ENCODE data around the gene ATAD2B.
"Not testable (repeated sequence)": the region's sequence is repeated elsewhere in the genome, so short reads cannot be mapped to it uniquely, and the experiment has no call there.

ATAD2B gene

GRCh38 chr2:23745068-23745725 lies 181.7 kb downstream of the ATAD2B start:
- Histone ChIP-seq H3K4me1 (ENCODE audit: insufficient read depth, poor library complexity, severe bottlenecking) (no peaks in the 10 kb centered on the region), H3K9me3 (ENCODE audit: severe bottlenecking) (peaks cover 2% of the 10 kb centered on the region), H3K27me3 (ENCODE audit: insufficient read depth, poor library complexity, severe bottlenecking) (no peaks in the 10 kb centered on the region), H3K36me3 (ENCODE audit: low read depth) (no peaks in the 10 kb centered on the region), H3K4me3 (ENCODE audit: severe bottlenecking) (no peak overlapping the region), H3K27ac (ENCODE audit: poor library complexity, severe bottlenecking) (no peak overlapping the region)
- no peak for ATAC-seq (ENCODE audit: low read depth)
- no peak for TF ChIP-seq CTCF (IDR thresholded peaks at IDR 0.05; ENCODE audit: poor library complexity, severe bottlenecking)
- DNase-seq (ENCODE audit: low spot score) = no peak

GRCh38 chr2:23736783-23737182 lies 190.1 kb downstream of the ATAD2B start:
- not testable (repeated sequence) for H3K36me3 ChIP-seq (ENCODE audit: low read depth); H3K4me1 ChIP-seq (ENCODE audit: insufficient read depth, poor library complexity, severe bottlenecking)

GRCh38 chr2:23734416-23734815 lies 192.5 kb downstream of the ATAD2B start:
- H3K27ac ChIP-seq (ENCODE audit: poor library complexity, severe bottlenecking) = no peak overlapping the region
- H3K4me3 ChIP-seq (ENCODE audit: severe bottlenecking) = no peak overlapping the region
- ATAC-seq (ENCODE audit: low read depth) (no peak), DNase-seq (ENCODE audit: low spot score) (no peak)
- no peak for TF ChIP-seq CTCF (IDR thresholded peaks at IDR 0.05; ENCODE audit: poor library complexity, severe bottlenecking)
- H3K36me3 ChIP-seq (ENCODE audit: low read depth) = no peaks in the 10 kb centered on the region
- no peaks in the 10 kb centered on the region for H3K27me3 ChIP-seq (ENCODE audit: insufficient read depth, poor library complexity, severe bottlenecking)
- H3K9me3 ChIP-seq (ENCODE audit: severe bottlenecking) = no peaks in the 10 kb centered on the region
- H3K4me1 ChIP-seq (ENCODE audit: insufficient read depth, poor library complexity, severe bottlenecking) = no peaks in the 10 kb centered on the region

More at GRCh38 chr2:23736783-23737182, 190.1 kb downstream of the ATAD2B start:
- not testable (repeated sequence) for DNase-seq (ENCODE audit: low spot score); H3K4me3 ChIP-seq (ENCODE audit: severe bottlenecking); H3K27ac ChIP-seq (ENCODE audit: poor library complexity, severe bottlenecking); H3K9me3 ChIP-seq (ENCODE audit: severe bottlenecking); H3K27me3 ChIP-seq (ENCODE audit: insufficient read depth, poor library complexity, severe bottlenecking); ATAC-seq (ENCODE audit: low read depth)

GRCh38 chr2:23723029-23723428 lies 203.9 kb downstream of the ATAD2B start:
- not testable (repeated sequence) for H3K27ac ChIP-seq (ENCODE audit: poor library complexity, severe bottlenecking); H3K9me3 ChIP-seq (ENCODE audit: severe bottlenecking); DNase-seq (ENCODE audit: low spot score); H3K36me3 ChIP-seq (ENCODE audit: low read depth); H3K4me1 ChIP-seq (ENCODE audit: insufficient read depth, poor library complexity, severe bottlenecking); H3K27me3 ChIP-seq (ENCODE audit: insufficient read depth, poor library complexity, severe bottlenecking); H3K4me3 ChIP-seq (ENCODE audit: severe bottlenecking); ATAC-seq (ENCODE audit: low read depth)

- Histone ChIP-seq H3K9me3 (ENCODE audit: severe bottlenecking) (no peaks in the 10 kb centered on the region), H3K4me3 (ENCODE audit: severe bottlenecking) (no peak overlapping the region), H3K27me3 (ENCODE audit: insufficient read depth, poor library complexity, severe bottlenecking) (no peaks in the 10 kb centered on the region), H3K36me3 (ENCODE audit: low read depth) (no peaks in the 10 kb centered on the region), H3K4me1 (ENCODE audit: insufficient read depth, poor library complexity, severe bottlenecking) (no peaks in the 10 kb centered on the region), H3K27ac (ENCODE audit: poor library complexity, severe bottlenecking) (no peak overlapping the region)
- ATAC-seq (ENCODE audit: low read depth) (no peak), DNase-seq (ENCODE audit: low spot score) (no peak)
- TF ChIP-seq CTCF (IDR thresholded peaks at IDR 0.05; ENCODE audit: poor library complexity, severe bottlenecking) = no peak
Measured at GRCh38 chr2:23722255-23722654, 204.7 kb downstream of the ATAD2B start.

- ATAC-seq (ENCODE audit: low read depth) = no peak
- Histone ChIP-seq H3K27ac (ENCODE audit: poor library complexity, severe bottlenecking) (no peak overlapping the region), H3K4me3 (ENCODE audit: severe bottlenecking) (no peak overlapping the region), H3K9me3 (ENCODE audit: severe bottlenecking) (no peaks in the 10 kb centered on the region), H3K27me3 (ENCODE audit: insufficient read depth, poor library complexity, severe bottlenecking) (no peaks in the 10 kb centered on the region), H3K36me3 (ENCODE audit: low read depth) (no peaks in the 10 kb centered on the region), H3K4me1 (ENCODE audit: insufficient read depth, poor library complexity, severe bottlenecking) (no peaks in the 10 kb centered on the region)
- no peak for TF ChIP-seq CTCF (IDR thresholded peaks at IDR 0.05; ENCODE audit: poor library complexity, severe bottlenecking)
- DNase-seq (ENCODE audit: low spot score) = no peak
Measured at GRCh38 chr2:23721454-23721826, 205.5 kb downstream of the ATAD2B start.
